Liver (tissue), 3 donors: ENCODE measurements around the gene NDUFS3.

Experiments used
- CTCF ChIP-seq: fragments of 150-350 bp; IDR thresholded peaks from 2 replicates; pipeline ENCODE4 v1.5.1; 2017; ENCODE audit warnings: improper control_type of control experiment, low read depth, low read length; ENCODE audit not compliant: missing input control
- GABPA ChIP-seq, 2 donors: IDR thresholded peaks in 1 of 2; conservative IDR thresholded peaks in 1 of 2; 2 replicates each; pipeline ENCODE4 v1.6.1; 2016; ENCODE audit warnings: antibody characterized with exemption in 2 of 2, mild to moderate bottlenecking in 1 of 2, moderate library complexity in 1 of 2
- MAX ChIP-seq: IDR thresholded peaks from 2 replicates; pipeline ENCODE4 v1.6.1; 2016; ENCODE audit warnings: antibody characterized with exemption
- NR2F2 ChIP-seq: IDR thresholded peaks from 2 replicates; pipeline ENCODE4 v1.6.1; 2016; ENCODE audit warnings: antibody characterized with exemption
- RAD21 ChIP-seq, 2 donors: IDR thresholded peaks; 2 replicates each; pipeline ENCODE4 v1.6.1; 2016; ENCODE audit warnings: antibody characterized with exemption in 2 of 2, mild to moderate bottlenecking in 2 of 2
- REST ChIP-seq: IDR thresholded peaks from 2 replicates; pipeline ENCODE4 v1.6.1; 2016; ENCODE audit warnings: antibody characterized with exemption, mild to moderate bottlenecking
- YY1 ChIP-seq: IDR thresholded peaks from 2 replicates; pipeline ENCODE4 v1.6.1; 2016; ENCODE audit warnings: antibody characterized with exemption, mild to moderate bottlenecking
- donor health status: healthy.
- donor health status: healthy.

- TF ChIP-seq CTCF: no peak
- no peak for TF ChIP-seq GABPA (IDR thresholded peaks at IDR 0.05 in 1 of 2, conservative IDR thresholded peaks at IDR 0.05 in 1 of 2)
- no peak for TF ChIP-seq REST
- TF ChIP-seq YY1: no peak
- no peak for TF ChIP-seq NR2F2
- TF ChIP-seq MAX: no peak
- TF ChIP-seq RAD21 (IDR thresholded peaks at IDR 0.05): no peak
These were observed 7.5 kb upstream of the NDUFS3 start for GRCh38 chr11:47571357-47571729.
